Measurements from ENCODE around the gene CENPO. TPM values are rescaled to one million over a fixed set of nuclear protein-coding genes. Genes with fewer than 3 reads are reported as not detected.

CENPO gene
- total RNA-seq, 1 donor: 26.3 TPM

GRCh38 chr2:24836206-24836605, 43.0 kb downstream of the CENPO start:
- TF ChIP-seq CTCF (IDR thresholded peaks at IDR 0.05; ENCODE audit: insufficient read depth, low read depth, low read length): no peak
- H3K4me3 ChIP-seq (ENCODE audit: low read depth, low read length): no peak overlapping the region
- no peak for DNase-seq (ENCODE audit: low read depth)

DNA sequence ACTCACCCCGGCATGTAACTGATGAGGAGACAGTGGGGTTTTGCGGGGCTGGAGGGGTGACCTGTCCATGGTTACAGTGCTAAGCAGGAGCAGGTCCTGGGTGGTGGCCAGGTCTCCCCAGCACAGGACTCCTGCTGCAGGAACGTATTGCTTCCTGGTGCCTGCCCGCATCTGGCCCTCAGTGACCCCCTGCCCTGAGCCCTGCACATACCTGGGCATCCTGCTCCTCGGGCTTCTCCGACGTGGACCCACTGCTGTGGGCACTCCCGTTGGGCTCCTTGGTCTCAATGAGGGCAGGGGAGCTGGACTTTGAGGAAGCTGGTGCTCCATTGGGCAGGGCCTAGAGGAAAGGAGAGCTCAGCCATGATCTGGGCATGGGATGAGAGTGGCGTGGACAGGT, 43.5 kb downstream of the CENPO start:
- DNase-seq (ENCODE audit: low read depth): no peak
- no peak overlapping the region for H3K4me3 ChIP-seq (ENCODE audit: low read depth, low read length)
- TF ChIP-seq CTCF (IDR thresholded peaks at IDR 0.05; ENCODE audit: insufficient read depth, low read depth, low read length): no peak

GRCh38 chr2:24837996-24838513, 44.8 kb downstream of the CENPO start:
- no peak for DNase-seq (ENCODE audit: low read depth)
- no peak overlapping the region for H3K4me3 ChIP-seq (ENCODE audit: low read depth, low read length)
- no peak for TF ChIP-seq CTCF (IDR thresholded peaks at IDR 0.05; ENCODE audit: insufficient read depth, low read depth, low read length)

DNA sequence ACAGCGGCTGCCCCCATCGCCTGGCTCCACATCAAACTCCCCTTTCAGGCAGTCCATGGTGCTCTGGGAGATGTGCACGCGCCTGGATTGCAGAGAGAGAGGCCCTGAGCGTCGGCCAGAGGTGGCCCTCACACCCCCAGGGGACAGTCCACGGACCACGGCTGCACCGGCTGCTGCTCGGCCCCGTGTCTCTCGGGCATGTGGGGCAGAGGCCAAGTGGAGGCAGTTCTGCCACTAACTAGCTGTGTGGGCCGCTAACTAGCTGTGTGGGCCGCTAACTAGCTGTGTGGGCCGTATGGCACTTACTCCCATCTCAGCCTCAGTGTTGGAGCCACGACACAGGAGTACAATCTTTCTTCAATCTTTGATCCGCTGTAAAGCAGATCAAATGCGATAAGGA, 45.3 kb downstream of the CENPO start:
- no peak overlapping the region for H3K4me3 ChIP-seq (ENCODE audit: low read depth, low read length)
- TF ChIP-seq CTCF (IDR thresholded peaks at IDR 0.05; ENCODE audit: insufficient read depth, low read depth, low read length): no peak
- no peak for DNase-seq (ENCODE audit: low read depth)

DNA sequence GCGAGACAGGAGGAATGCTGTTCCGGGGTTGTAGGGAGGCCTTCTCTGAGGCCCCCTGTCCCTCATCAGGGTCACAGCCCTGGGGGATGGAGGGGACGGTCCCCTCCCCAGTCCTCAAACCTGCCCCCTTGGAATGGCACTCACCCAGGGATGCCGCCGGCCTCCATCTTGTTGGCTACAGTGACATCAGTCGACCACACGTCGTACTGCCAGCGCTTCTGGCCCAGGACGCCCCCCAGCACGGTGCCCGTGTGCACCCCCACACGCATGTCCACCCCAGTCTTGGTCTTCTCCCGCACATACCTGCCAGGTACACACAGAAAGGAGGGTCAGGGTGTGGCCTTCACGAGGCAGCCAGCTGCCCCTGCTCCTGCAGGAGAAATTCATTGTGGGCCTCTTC, 46.5 kb downstream of the CENPO start:
- no peak for TF ChIP-seq CTCF (IDR thresholded peaks at IDR 0.05; ENCODE audit: insufficient read depth, low read depth, low read length)
- no peak for DNase-seq (ENCODE audit: low read depth)
- H3K4me3 ChIP-seq (ENCODE audit: low read depth, low read length): no peak overlapping the region

- no peak overlapping the region for H3K4me3 ChIP-seq (ENCODE audit: low read depth, low read length)
- DNase-seq (ENCODE audit: low read depth): no peak
- TF ChIP-seq CTCF (IDR thresholded peaks at IDR 0.05; ENCODE audit: insufficient read depth, low read depth, low read length): no peak
Observed at GRCh38 chr2:24840164-24840869, 47.1 kb downstream of the CENPO start.
